ENCODE measurements around the gene CAD. TPM values are rescaled to one million over a fixed set of nuclear protein-coding genes. Genes with fewer than 3 reads are reported as not detected.

CAD gene
- total RNA-seq, 3 donors from 2014 or later (not counting 1 experiment from before 2014, with no cell fraction given), result 21.8 to 26.6 (median 24.0) TPM

- H3K27me3 ChIP-seq (ENCODE audit: control insufficient read depth, insufficient read depth, low read length), result no peaks in the 10 kb centered on the region
- no peak overlapping the region for H3K27ac ChIP-seq (ENCODE audit: low read length)
- Mint-ChIP-seq H3K4me1 (no peaks in the 10 kb centered on the region), H3K9me3 (no peaks in the 10 kb centered on the region), H3K27ac (no peak overlapping the region), H3K36me3 (no peaks in the 10 kb centered on the region), H3K27me3 (ENCODE audit: low read depth in 2 of 2) (peaks cover 25 to 26% of the 10 kb centered on the region in 2 donors), H3K4me3 (no peak overlapping the region)
- no peak for TF ChIP-seq CTCF (IDR thresholded peaks at IDR 0.05)
- DNase-seq (no peak), ATAC-seq (no peak)
- H3K36me3 ChIP-seq (ENCODE audit: control insufficient read depth, insufficient read depth, low read length), result no peaks in the 10 kb centered on the region
- no peaks in the 10 kb centered on the region for H3K4me1 ChIP-seq (ENCODE audit: control insufficient read depth, insufficient read depth, low read length)
- no peak overlapping the region for H3K4me3 ChIP-seq (ENCODE audit: low read length)
- no CpG with 5 or more reads among the region's 3 CpGs for WGBS (ENCODE audit: insufficient coverage)
- intact Hi-C loops (cut with micrococcal nuclease), result no loop called here
- H3K9me3 ChIP-seq (ENCODE audit: control insufficient read depth, insufficient read depth, low read length), result no peaks in the 10 kb centered on the region
Measured at GRCh38 chr2:27178469-27178868, 38.7 kb upstream of the CAD start.

GRCh38 chr2:27179344-27180000 is 37.7 kb upstream of the CAD start:
- H3K4me3 Mint-ChIP-seq, result no peak overlapping the region
- Histone ChIP-seq H3K27ac (ENCODE audit: low read length) (no peak overlapping the region), H3K4me1 (ENCODE audit: control insufficient read depth, insufficient read depth, low read length) (no peaks in the 10 kb centered on the region), H3K36me3 (ENCODE audit: control insufficient read depth, insufficient read depth, low read length) (no peaks in the 10 kb centered on the region), H3K4me3 (ENCODE audit: low read length) (no peak overlapping the region), H3K27me3 (ENCODE audit: control insufficient read depth, insufficient read depth, low read length) (no peaks in the 10 kb centered on the region), H3K9me3 (ENCODE audit: control insufficient read depth, insufficient read depth, low read length) (no peaks in the 10 kb centered on the region)
- intact Hi-C loops (cut with micrococcal nuclease), result no loop called here
- H3K4me1 Mint-ChIP-seq, result no peaks in the 10 kb centered on the region
- no peak overlapping the region for H3K27ac Mint-ChIP-seq
- 55% methylated on average over 3 of the region's 3 CpGs for WGBS (ENCODE audit: insufficient coverage)
- ATAC-seq (no peak), DNase-seq (no peak)
- H3K36me3 Mint-ChIP-seq, result no peaks in the 10 kb centered on the region
- peaks cover 25 to 36% of the 10 kb centered on the region in 2 donors for H3K27me3 Mint-ChIP-seq (ENCODE audit: low read depth in 2 of 2)
- H3K9me3 Mint-ChIP-seq, result no peaks in the 10 kb centered on the region
- no peak for TF ChIP-seq CTCF (IDR thresholded peaks at IDR 0.05)

DNA sequence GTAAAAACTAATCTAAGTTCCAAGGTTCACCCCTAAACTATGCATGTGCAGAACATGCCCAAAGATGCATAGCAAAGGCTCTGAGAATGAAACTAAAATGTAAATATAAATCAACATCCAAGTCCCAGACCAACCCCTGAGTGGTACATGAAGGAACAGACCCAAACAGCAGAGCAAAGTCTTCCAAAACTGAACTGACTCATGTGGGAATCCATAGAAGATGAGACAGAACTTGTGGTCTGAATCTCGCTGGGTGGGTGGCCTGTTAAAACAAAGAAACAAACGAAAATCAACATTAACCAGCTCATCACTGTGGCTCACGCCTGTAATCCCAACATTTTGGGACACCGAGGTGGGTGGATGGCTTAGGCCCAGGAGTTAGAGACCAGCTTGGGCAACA is 34.8 kb upstream of the CAD start:
- DNase-seq, result no peak
- H3K27me3 ChIP-seq (ENCODE audit: control insufficient read depth, insufficient read depth, low read length), result no peaks in the 10 kb centered on the region
- WGBS (ENCODE audit: insufficient coverage), result 77% methylated on average over 4 of the region's 4 CpGs
- no peaks in the 10 kb centered on the region for H3K9me3 ChIP-seq (ENCODE audit: control insufficient read depth, insufficient read depth, low read length)
- H3K4me3 ChIP-seq (ENCODE audit: low read length), result no peak overlapping the region
- TF ChIP-seq CTCF (IDR thresholded peaks at IDR 0.05), result no peak
- Mint-ChIP-seq H3K4me3 (no peak overlapping the region), H3K36me3 (no peaks in the 10 kb centered on the region), H3K4me1 (no peaks in the 10 kb centered on the region), H3K9me3 (no peaks in the 10 kb centered on the region), H3K27me3 (ENCODE audit: low read depth in 2 of 2) (peaks cover 19 to 38% of the 10 kb centered on the region in 2 donors), H3K27ac (no peak overlapping the region)
- H3K36me3 ChIP-seq (ENCODE audit: control insufficient read depth, insufficient read depth, low read length), result no peaks in the 10 kb centered on the region
- no peaks in the 10 kb centered on the region for H3K4me1 ChIP-seq (ENCODE audit: control insufficient read depth, insufficient read depth, low read length)
- intact Hi-C loops (cut with micrococcal nuclease), result no loop called here
- ATAC-seq, result no peak
- no peak overlapping the region for H3K27ac ChIP-seq (ENCODE audit: low read length)

DNA sequence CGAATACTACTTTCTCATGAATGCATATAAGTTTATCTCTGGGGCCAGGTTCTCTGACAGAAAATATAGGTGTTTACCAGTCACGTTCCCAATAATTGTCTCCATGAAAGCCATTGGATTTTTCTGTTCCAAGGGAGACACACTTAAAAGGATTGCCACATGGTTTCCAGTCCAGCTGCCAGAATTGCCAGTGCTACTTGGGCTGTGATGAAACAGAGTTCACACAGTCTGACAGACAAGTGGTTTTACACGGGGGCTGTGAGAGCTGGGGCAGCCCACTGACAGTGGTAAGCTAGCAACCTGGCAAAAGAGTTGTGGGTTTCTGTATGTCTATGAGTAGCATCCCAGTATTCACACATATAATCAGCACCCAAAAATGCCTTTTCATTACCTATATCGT is 33.1 kb upstream of the CAD start:
- Mint-ChIP-seq H3K27ac (no peak overlapping the region), H3K9me3 (no peaks in the 10 kb centered on the region), H3K27me3 (ENCODE audit: low read depth in 2 of 2) (peaks cover 17 to 38% of the 10 kb centered on the region in 2 donors), H3K4me3 (no peak overlapping the region), H3K36me3 (no peaks in the 10 kb centered on the region), H3K4me1 (no peaks in the 10 kb centered on the region)
- Histone ChIP-seq H3K9me3 (ENCODE audit: control insufficient read depth, insufficient read depth, low read length) (no peaks in the 10 kb centered on the region), H3K27ac (ENCODE audit: low read length) (no peak overlapping the region), H3K4me1 (ENCODE audit: control insufficient read depth, insufficient read depth, low read length) (no peaks in the 10 kb centered on the region), H3K4me3 (ENCODE audit: low read length) (no peak overlapping the region), H3K36me3 (ENCODE audit: control insufficient read depth, insufficient read depth, low read length) (no peaks in the 10 kb centered on the region), H3K27me3 (ENCODE audit: control insufficient read depth, insufficient read depth, low read length) (no peaks in the 10 kb centered on the region)
- DNase-seq (no peak), ATAC-seq (peak in 1 of 3 donors; percentile 69)
- no peak for TF ChIP-seq CTCF (IDR thresholded peaks at IDR 0.05)
- intact Hi-C loops (cut with micrococcal nuclease), result no loop called here
- 65% methylated on average over 4 of the region's 4 CpGs for WGBS (ENCODE audit: insufficient coverage)

Measured in natural killer cell (primary cell).